ENCODE results near the gene ISCA2.

The ISCA2 gene

GRCh38 chr14:74483321-74483720, 10.2 kb upstream of the ISCA2 start:
- no peak for DNase-seq (ENCODE audit: low spot score)

GRCh38 chr14:74486164-74486563, 7.4 kb upstream of the ISCA2 start:
- no peak for DNase-seq (ENCODE audit: low spot score)

- no peak for DNase-seq (ENCODE audit: low spot score)
Observed at GRCh38 chr14:74488786-74489397, 4.7 kb upstream of the ISCA2 start.

GRCh38 chr14:74490486-74490885, 3.1 kb upstream of the ISCA2 start:
- DNase-seq (ENCODE audit: low spot score), result no peak

GRCh38 chr14:74491956-74492775, 1.4 kb upstream of the ISCA2 start:
- no peak for DNase-seq (ENCODE audit: low spot score)

GRCh38 chr14:74492776-74493342, 706 bp upstream of the ISCA2 start, which contains the start of gene NPC2:
Gene NPC2, minus strand, starts transcription at chr14:74493305. Its CDS starts 31 bp downstream, at chr14:74493274.
- DNase-seq (ENCODE audit: low spot score), result no peak

GRCh38 chr14:74495356-74495755, 1.8 kb downstream of the ISCA2 start:
- DNase-seq (ENCODE audit: low spot score), result no peak

- DNase-seq (ENCODE audit: low spot score), result no peak
Observed at GRCh38 chr14:74500417-74501134, 7.0 kb downstream of the ISCA2 start.

GRCh38 chr14:74501135-74501614, 7.6 kb downstream of the ISCA2 start:
- peak; percentile 66 for DNase-seq (ENCODE audit: low spot score)

GRCh38 chr14:74501691-74502090, 8.1 kb downstream of the ISCA2 start:
- DNase-seq (ENCODE audit: low spot score), result no peak

GRCh38 chr14:74502236-74503019, 8.9 kb downstream of the ISCA2 start:
- DNase-seq (ENCODE audit: low spot score), result peak; percentile 48

GRCh38 chr14:74503291-74503937, 9.8 kb downstream of the ISCA2 start:
- no peak for DNase-seq (ENCODE audit: low spot score)

- DNase-seq (ENCODE audit: low spot score), result no peak
Observed at GRCh38 chr14:74503938-74504335, 10.4 kb downstream of the ISCA2 start.

GRCh38 chr14:74504412-74504811, 10.8 kb downstream of the ISCA2 start:
- no peak for DNase-seq (ENCODE audit: low spot score)

GRCh38 chr14:74504874-74505720, 11.5 kb downstream of the ISCA2 start:
- DNase-seq (ENCODE audit: low spot score), result no peak

- no peak for DNase-seq (ENCODE audit: low spot score)
Observed at GRCh38 chr14:74505831-74506230, 12.3 kb downstream of the ISCA2 start.

- DNase-seq (ENCODE audit: low spot score), result no peak
Observed at GRCh38 chr14:74506411-74506851, 12.9 kb downstream of the ISCA2 start.

GRCh38 chr14:74507085-74507484, 13.5 kb downstream of the ISCA2 start:
- no peak for DNase-seq (ENCODE audit: low spot score)

GRCh38 chr14:74507840-74508239, 14.3 kb downstream of the ISCA2 start:
- no peak for DNase-seq (ENCODE audit: low spot score)

GRCh38 chr14:74508292-74508731, 14.7 kb downstream of the ISCA2 start:
- peak; percentile 78 for DNase-seq (ENCODE audit: low spot score)

Data from iPS-NIHi11 (cell line).